ENCODE measurements around the gene IGSF8.

Gene IGSF8, protein sequence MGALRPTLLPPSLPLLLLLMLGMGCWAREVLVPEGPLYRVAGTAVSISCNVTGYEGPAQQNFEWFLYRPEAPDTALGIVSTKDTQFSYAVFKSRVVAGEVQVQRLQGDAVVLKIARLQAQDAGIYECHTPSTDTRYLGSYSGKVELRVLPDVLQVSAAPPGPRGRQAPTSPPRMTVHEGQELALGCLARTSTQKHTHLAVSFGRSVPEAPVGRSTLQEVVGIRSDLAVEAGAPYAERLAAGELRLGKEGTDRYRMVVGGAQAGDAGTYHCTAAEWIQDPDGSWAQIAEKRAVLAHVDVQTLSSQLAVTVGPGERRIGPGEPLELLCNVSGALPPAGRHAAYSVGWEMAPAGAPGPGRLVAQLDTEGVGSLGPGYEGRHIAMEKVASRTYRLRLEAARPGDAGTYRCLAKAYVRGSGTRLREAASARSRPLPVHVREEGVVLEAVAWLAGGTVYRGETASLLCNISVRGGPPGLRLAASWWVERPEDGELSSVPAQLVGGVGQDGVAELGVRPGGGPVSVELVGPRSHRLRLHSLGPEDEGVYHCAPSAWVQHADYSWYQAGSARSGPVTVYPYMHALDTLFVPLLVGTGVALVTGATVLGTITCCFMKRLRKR

DNA sequence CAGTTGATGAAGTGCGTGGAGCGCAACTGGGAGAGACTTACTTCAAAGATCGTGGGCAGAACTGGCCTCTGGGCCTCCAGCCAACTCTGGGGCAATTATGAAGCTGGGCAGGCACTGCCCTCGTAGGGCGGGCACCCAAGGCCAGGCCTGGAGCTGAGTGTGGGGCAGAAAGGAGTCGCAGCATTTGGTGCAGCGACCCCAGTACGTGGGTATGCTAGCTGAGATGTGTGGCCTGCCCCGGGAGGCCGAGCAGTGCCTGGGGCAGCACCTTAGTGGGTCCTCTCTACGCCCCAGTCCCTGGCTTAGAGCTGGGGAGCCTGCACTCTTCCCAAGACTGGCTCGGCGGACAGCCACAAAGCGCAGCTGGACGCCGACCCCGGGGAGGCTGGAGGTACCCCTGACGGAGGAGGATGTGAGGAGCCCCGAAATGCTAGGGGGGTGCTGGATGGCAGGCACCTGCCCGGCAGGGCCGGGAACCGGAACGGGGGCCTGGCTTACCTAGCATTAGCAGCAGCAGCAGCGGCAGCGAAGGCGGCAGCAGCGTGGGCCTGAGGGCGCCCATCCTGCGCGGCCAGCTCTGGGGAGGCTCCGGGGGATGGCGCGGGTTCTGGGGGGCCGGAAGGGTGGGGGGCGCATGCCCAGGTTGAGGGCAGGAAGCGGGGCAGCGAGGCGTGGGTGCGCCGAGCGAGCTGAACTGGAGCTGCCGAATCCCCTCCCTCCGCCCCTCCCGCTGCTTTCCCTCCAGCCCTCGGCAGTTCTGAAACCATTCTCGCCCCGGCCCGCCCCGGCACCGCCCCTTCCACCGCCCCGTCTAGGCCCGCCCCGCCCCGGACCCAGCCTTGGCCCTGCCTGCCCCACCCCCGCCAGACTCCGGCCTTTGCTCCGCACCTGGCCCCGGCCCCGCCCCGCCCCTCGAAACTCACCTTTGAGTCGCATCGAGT is at the start of gene IGSF8:
TSS of gene IGSF8 (minus strand) at position 709 of the 941 bp plus-strand sequence. CDS start at position 562, 147 bp downstream.
- DNase-seq, result peak; percentile 74

DNA sequence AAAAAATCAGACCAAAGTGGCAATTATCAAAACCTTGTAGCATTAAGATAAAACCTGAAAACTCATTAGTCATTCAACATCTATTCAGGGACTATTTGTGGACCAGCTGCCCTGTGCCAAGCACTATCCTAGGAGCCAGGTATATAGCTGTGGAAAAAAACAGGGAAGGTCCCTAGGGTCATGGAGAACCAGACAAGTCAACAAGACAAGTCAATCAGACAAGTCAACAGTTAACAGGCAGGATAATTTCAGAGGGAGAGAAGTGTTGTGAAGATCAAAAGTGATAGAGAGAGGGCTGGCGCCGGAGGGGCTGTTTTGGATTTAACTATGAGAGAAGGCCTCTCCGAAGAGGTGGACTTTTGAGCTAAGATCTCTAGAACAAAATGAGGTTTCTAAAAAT is 49.7 kb upstream of the IGSF8 start:
- no peak for DNase-seq

DNA sequence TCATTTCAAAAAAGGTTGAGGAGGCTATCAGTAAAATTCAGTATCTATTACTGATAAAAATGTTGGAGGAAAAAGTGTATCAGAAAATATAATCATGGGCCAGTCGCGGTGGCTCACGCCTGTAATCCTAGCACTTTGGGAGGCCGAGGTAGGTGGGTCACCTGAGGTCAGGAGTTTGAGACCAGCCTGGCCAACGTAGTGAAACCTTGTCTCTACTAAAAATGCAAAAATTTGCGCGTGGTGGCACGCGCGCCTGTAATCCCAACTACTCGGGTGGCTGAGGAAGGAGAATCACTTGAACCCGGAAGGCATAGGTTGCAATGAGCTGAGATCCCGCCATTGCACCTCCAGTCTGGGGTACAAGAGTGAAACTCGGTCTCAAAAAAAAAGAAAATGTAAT is 47.7 kb upstream of the IGSF8 start:
- no peak for DNase-seq

DNA sequence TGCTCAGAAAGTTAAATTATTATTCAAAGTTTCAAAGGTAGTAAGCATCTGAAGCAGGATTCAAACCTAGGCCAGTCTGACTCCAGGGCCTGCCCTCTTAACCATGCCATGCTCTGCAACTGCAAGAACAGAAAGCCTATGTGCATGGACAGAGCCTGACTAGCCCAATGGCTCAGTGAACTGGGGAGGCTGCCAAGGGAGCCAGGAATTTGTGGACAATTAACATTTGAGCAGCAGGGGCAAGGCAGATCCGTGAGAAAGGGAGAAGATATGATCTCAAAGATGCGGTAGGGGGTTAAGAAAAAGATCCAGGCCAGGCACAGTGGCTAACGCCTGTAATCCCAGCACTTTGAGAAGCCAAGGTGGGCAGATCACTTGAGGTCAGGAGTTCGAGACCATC is 46.5 kb upstream of the IGSF8 start:
- no peak for DNase-seq

DNA sequence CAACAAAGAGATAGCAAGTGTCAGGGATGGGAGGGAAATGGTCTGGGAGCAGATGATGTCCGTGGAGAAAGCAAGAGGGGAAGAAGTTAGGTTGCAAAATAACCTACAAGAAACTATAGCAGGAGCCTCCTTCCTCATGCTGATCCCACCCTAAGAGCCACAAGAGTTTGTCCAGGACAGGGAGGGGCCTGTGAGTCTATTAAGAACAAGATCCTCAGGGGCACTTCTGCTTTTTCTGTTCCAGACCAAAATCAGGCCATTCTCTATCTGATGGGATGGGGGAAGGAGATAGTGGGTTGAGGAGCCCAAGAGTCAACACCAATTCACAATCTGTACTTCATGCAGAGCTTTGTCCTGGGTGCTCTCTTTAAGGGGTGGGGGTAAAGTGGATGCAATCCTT is 45.3 kb upstream of the IGSF8 start:
- no peak for DNase-seq

DNA sequence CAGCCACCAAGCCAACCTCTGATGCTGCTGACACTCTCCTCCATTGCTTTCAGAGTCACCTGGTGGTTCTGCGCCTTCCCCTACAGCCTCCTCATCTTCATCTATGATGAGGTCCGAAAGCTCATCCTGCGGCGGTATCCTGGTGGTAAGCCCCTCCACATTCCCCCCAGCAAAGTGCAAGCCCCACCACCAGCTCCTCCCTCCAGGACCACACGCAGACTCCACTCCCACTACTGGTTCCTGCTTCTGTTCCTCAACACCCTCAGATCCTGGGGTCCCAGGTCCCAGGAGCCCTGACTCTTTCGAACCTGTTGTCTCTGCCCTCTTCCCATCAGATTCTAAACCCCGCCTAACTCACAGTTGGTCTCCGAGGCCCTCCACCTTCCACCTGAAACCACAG is 41.4 kb upstream of the IGSF8 start:
- no peak for DNase-seq

DNA sequence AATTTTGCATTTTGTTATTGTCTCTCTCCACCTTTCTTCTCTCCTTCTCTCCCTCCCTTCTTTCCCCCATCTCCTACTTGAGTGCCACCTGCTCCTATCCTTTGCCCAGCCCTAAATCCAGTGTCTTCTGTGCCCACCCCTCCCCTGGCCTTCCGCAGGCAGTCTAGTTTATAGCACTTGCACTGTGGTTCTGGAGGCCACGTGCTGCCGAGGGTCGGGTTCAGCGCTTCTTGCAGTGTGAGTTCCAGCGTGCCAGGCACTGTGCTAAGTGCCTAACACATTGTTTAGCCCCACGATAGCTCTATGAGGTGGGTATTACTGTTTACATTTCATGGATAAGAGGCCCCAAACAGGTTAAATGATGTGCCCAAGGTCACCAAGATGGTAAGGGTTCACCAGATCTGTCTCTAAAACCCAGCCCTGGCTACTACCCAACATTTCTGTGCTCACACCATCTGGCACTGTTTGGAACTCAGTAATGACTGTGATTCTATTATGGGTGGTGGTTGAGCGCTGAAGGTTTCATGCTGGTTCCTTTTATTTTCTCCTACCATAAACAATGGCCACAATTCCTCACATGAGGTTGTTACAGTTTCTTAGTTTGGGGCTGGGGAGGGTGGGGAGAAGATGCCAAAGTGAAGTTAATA is 38.9 kb upstream of the IGSF8 start:
- DNase-seq, result no peak

DNA sequence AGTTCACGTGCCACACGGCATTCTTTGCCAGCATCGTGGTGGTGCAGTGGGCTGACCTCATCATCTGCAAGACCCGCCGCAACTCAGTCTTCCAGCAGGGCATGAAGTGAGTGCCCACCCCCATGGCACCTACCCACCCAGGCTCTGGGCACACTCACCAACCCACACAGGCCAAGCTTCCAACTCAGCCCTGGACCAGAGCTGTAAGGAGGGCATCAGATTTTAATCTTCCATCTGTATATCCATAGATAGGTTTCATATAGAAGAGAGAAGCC is 38.4 kb upstream of the IGSF8 start:
- DNase-seq, result no peak

DNA sequence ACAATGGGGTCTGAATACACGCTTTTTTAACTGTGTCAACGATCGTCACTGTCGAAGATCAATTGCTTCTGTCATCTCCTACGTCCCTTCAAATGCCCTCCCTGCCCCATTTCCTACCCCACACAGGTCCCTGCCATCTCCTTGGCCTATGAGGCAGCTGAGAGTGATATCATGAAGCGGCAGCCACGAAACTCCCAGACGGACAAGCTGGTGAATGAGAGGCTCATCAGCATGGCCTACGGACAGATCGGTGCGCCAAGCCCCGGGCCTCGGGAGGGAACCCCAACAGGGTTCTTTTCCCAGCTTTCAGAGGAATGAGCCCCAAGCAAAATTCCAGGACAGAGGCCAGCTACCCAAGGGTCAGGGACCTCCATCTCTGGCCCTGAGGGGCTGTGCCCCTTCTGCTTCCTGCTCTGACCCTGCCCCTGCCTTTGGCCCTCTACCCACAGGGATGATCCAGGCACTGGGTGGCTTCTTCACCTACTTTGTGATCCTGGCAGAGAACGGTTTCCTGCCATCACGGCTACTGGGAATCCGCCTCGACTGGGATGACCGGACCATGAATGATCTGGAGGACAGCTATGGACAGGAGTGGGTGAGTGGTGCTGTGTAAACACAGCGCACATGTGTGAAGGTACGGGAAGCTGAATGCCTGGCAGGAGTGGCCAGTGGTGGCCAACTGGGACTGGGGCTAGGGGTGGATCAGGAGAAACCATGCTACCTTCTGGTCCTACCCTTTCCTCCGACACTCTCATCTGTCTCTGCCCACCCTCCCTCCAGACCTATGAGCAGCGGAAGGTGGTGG is 37.9 kb upstream of the IGSF8 start:
- no peak for DNase-seq

DNA sequence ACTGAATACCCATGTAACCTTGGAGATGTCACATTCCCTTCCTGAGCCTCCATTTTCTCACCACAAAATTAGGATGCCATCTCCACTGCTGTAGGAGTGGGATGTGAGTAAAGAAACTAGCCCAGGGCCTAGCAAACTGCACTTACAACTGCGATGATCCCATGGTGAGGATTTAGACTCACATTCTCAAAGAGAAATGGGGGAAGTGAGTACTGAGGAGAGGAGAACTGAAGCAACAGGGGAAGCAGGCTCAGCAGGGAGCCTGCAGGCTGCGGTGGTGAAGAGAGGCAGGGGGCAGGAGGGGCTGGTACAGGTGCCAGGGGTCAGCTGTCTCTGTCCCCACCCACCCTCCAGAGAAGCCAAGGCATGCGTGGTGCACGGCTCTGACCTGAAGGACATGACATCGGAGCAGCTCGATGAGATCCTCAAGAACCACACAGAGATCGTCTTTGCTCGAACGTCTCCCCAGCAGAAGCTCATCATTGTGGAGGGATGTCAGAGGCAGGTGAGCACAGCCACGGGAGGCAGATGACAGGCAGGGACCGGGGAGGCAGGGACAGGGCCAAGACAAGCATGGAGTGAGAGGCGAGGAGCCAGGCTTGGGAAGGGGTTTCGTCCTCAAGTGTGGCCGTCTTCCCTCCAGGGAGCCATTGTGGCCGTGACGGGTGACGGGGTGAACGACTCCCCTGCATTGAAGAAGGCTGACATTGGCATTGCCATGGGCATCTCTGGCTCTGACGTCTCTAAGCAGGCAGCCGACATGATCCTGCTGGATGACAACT is 36.6 kb upstream of the IGSF8 start:
- DNase-seq, result no peak

DNA sequence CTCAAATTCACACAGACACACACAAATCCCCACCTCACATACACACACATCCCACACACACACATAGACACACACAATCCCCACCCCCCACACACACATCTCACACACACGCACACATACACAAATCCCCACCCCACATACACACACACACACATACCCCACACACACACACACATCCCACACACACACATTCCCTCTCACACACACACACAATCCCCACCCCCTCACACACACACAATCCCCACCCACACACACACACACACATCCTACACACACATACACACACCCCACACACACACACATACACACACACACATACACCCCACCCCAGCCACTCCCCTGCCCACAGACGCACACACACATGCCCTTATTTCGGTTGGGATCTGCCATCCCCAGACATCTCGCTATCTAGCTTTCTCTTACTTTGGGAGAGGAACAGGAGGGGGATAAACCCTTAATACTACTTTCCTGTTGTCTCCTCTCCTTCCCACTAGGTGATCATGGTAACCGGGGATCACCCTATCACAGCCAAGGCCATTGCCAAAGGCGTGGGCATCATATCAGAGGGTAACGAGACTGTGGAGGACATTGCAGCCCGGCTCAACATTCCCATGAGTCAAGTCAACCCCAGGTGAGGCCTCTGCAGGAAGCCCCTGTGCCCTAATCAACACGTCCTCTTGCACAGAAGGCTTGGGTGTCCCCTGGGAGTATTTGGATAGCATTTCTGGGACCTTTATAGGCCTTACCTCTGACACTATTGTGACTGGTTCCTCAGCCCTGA is 35.8 kb upstream of the IGSF8 start:
- DNase-seq, result no peak

DNA sequence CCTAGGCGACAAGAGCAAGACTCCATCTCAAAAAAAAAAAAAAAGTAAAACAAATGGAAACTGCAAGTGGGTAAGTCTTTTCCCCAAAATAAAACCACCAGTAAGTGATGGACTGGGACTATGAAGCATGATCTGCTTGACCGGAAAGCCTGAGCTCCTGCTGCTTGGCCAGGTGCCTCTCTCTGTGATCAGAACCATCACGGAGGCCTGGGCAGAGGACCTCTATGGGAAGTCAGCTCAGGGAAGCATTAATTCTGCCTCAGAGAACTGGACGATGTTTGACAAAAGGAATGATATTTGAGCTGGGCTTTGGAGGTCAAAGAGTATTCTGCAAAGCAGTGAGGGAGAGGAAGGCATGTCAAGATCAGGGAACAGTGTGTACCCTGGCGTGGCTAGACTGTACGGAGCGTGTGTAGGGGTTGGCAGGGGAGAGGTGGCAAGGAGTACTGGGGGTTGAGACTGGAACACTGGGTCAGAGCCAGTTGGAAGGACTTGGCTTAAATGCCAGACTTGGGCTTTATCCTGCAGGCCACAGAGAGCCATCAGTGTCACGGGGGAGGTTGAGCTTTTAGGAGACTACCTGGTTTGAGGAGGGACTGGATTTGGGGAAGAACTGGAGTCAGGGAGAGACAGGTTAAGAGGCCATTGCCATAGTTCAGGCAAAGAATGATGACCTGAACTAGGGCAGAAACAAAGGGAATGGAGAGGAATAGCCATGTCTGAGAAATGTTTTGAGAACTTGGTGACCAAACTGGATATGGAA is 33.6 kb upstream of the IGSF8 start:
- no peak for DNase-seq

DNA sequence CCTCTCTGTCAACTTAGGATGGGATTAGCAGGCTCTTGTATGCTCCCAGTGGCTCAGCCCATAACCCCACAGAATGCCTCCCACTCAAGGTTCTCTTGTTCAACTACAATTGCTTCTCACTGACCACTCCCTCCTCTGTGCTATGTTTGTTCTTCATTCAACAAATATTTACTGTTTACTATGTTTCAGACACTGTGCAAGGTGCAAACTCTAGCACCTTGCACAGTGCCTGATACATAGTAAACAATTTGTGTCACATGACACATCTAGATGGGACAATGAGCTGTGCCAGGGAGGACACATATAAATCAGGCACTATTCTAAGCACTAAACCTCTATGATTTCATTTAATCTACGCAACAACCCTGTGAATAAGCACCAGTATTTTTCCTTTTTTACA is 32.5 kb upstream of the IGSF8 start:
- DNase-seq, result no peak

DNA sequence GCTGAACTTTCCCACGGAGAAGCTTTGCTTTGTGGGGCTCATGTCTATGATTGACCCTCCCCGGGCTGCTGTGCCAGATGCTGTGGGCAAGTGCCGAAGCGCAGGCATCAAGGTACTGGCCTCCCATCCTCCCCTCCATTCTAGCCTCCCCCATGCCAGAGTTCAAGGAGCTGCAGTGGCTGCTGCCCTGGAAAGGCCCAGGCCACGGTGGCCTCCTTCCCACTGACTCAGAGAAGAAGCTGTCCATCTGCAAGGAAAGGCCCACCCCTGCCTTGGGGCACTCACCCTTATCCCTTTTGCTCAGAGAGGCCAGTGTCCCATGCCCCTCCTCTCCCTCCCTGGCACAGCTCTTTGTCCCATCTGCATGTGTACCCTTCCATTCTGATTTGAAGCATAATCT is 32.1 kb upstream of the IGSF8 start:
- DNase-seq, result no peak

DNA sequence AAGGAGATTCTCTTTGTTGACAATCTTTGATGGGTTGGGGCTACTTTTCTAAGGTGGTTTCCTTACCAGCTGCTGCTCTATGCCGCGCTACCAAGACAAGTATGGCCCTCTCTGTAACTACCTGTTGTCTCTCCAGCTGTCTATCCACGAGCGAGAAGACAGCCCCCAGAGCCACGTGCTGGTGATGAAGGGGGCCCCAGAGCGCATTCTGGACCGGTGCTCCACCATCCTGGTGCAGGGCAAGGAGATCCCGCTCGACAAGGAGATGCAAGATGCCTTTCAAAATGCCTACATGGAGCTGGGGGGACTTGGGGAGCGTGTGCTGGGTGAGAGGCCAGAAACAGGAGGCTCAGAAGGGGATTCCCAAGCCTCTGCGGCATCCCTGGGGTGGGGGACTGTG is 31.5 kb upstream of the IGSF8 start:
- no peak for DNase-seq

DNA sequence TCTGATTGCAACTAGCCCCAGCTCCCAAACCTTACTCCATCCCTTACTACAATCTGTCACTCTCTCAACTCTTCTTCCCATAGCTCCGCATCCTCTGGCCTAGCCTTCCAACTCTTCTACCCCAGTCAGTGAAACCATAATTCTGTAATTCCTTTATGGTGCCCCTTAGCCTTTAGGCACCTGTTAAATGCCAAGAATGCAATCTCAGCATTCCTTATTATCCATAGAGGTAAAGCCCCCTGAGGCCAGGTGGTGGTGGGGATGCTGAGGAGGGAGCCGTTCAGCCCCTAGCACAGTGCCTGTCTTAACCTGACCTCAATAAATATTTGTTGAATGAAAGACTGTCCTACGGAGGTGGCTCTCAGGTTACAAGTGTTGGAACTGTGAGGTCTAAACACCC is 31.1 kb upstream of the IGSF8 start:
- DNase-seq, result no peak

DNA sequence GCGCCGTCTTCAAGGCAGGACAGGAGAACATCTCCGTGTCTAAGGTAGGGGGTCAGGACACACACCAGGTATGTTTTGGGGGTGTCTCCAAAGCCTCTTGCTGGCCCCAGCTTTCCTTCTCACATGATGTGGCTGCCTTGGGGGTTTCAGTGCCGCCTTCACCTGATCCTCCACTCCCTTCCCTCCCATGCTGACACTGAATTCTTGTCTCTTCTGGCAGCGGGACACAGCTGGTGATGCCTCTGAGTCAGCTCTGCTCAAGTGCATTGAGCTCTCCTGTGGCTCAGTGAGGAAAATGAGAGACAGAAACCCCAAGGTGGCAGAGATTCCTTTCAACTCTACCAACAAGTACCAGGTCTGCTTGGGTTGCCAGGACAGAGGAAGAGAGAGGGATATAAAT is 30.6 kb upstream of the IGSF8 start:
- no peak for DNase-seq

DNA sequence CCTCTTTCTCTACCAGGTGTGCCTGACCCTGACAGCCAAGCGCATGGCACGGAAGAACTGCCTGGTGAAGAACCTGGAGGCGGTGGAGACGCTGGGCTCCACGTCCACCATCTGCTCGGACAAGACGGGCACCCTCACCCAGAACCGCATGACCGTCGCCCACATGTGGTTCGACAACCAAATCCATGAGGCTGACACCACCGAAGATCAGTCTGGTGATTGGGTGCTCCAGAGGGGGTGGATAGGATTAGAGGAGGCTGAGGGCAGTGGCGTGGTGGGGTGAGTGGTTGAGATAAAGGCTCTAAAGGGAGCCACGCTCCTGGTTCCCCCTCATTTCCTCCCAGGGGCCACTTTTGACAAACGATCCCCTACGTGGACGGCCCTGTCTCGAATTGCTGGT is 30.2 kb upstream of the IGSF8 start:
- no peak for DNase-seq

DNA sequence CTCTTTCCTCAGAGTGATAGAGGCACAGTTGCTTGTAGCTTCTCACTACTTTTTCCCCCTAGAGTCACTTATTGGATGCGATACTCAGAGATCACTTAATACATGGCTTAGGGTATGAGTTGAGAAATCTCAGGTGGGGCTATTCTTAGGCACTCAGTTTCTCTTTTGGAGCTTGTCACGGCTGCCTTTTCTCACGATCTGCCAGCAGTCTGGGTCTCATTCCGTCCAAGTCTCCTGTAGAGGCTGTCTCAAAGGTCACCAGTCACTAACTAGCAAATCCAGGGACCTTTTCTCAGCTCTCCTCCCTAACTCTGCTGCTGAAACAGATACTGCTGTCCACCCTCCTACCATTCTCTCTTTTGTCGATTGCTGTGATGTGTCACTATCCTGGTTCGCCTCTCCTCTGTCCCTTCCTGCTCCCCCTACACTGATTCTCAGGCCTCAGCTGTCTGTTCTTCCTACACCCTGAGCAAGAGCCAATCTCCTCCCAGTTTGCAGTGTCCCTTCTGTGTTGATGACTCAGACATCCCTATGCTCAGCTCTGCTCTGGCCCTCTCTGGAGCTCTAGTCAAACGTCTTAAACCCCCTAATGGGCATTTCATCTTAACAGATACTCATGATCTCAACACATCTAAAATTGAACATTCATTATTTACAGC is 29.6 kb upstream of the IGSF8 start:
- DNase-seq, result no peak

DNA sequence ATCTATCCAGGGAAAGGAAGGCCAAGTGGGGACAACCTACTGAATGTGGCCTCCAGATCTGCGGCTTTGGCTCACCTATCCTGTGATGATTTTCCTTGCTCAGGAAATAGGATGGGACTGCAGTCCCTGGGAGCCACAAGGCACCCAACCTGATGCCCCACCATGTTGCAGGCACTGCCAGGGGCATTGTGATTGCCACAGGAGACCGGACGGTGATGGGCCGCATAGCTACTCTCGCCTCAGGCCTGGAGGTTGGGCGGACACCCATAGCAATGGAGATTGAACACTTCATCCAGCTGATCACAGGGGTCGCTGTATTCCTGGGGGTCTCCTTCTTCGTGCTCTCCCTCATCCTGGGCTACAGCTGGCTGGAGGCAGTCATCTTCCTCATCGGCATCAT is 29.0 kb upstream of the IGSF8 start:
- DNase-seq, result no peak

Measured in NCI-H748 treated with DMSO at 0.1 percent for 48 hours (cell line).